Upper lobe of left lung (tissue), 4 donors: ENCODE data around the gene TAS2R60.

ENCODE experiments used
- CTCF ChIP-seq, 6 experiments: fragments of 450-650 bp in 4 of 6; fragments of 200-600 bp in 2 of 6; sonication (generic) in 2 of 6; IDR thresholded peaks; one replicate each; pipeline ENCODE4 v1.5.1; 2016 to 2019; ENCODE audit warnings: antibody characterized with exemption in 6 of 6
- POLR2A ChIP-seq, 4 donors: fragments of 450-650 bp; IDR thresholded peaks; one replicate each; pipeline ENCODE4 v1.5.1; 2016 to 2017; ENCODE audit warnings: antibody characterized with exemption in 4 of 4, mild to moderate bottlenecking in 2 of 4

GRCh38 chr7:143451122-143451521 lies 7.9 kb downstream of the TAS2R60 start:
- TF ChIP-seq CTCF (IDR thresholded peaks at IDR 0.05) (no peak), POLR2A (IDR thresholded peaks at IDR 0.05) (no peak)
